ENCODE data around the gene MDM4.
"Not testable (repeated sequence)": the region's sequence is repeated elsewhere in the genome, so short reads cannot be mapped to it uniquely, and the experiment has no call there.

DNA sequence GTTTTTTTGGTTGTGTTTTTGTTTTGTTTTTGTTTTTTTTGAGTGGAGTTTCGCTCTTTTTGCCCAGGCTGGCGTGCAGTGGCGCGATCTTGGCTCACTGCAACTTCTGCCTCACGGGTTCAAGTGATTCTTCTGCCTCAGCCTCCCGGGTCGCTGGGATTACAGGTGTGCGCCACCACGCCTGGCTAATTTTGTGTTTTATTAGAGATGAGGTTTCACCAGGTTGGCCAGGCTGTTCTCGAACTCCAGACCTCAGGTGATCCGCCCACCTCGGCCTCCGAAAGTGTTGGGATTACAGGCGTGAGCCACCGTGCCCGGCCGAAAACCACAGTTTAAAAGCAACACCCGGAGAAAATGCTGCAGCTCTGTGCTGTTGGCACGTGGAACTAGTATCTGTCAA, 1.2 kb downstream of the MDM4 start:
- TF ChIP-seq EZH2 (IDR thresholded peaks at IDR 0.05; ENCODE audit: borderline replicate concordance, low read length) = not testable (repeated sequence)
- TF ChIP-seq, protein P1, sequence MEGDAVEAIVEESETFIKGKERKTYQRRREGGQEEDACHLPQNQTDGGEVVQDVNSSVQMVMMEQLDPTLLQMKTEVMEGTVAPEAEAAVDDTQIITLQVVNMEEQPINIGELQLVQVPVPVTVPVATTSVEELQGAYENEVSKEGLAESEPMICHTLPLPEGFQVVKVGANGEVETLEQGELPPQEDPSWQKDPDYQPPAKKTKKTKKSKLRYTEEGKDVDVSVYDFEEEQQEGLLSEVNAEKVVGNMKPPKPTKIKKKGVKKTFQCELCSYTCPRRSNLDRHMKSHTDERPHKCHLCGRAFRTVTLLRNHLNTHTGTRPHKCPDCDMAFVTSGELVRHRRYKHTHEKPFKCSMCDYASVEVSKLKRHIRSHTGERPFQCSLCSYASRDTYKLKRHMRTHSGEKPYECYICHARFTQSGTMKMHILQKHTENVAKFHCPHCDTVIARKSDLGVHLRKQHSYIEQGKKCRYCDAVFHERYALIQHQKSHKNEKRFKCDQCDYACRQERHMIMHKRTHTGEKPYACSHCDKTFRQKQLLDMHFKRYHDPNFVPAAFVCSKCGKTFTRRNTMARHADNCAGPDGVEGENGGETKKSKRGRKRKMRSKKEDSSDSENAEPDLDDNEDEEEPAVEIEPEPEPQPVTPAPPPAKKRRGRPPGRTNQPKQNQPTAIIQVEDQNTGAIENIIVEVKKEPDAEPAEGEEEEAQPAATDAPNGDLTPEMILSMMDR (conservative IDR thresholded peaks at IDR 0.05 in 1 of 2, IDR thresholded peaks at IDR 0.05 in 1 of 2; ENCODE audit: extremely low read depth in 1 of 2, insufficient read depth in 1 of 2, low read depth in 1 of 2, low read length in 2 of 2) = not testable (repeated sequence)
